Aorta (tissue), 5 donors: ENCODE measurements around the gene UBE2M. TPM values are rescaled to one million over a fixed set of nuclear protein-coding genes. Genes with fewer than 3 reads are reported as not detected.

ENCODE experiments used
- ATAC-seq: fragments of 200-7000 bp; cut with Tn5 transposase; one replicate; pipeline ENCODE4 v1.9.1; 2022; ENCODE audit warnings: moderate library complexity; ENCODE audit not compliant: low FRiP score
- DNase-seq, 2 donors: peaks; one replicate each; pipeline ENCODE4 v3.0.0-alpha.2; 2020
- H3K27ac ChIP-seq, 2 donors: one replicate each; pipeline ENCODE4 v1.5.1; 2013; ENCODE audit warnings: low read length in 2 of 2, mild to moderate bottlenecking in 2 of 2, moderate library complexity in 2 of 2, control low read depth in 1 of 2, inconsistent platforms in 1 of 2, low read depth in 1 of 2
- H3K27me3 ChIP-seq, 2 donors: one replicate each; pipeline ENCODE4 v1.6.1; 2013; ENCODE audit warnings: control low read depth in 1 of 2, low read length in 1 of 2, mild to moderate bottlenecking in 1 of 2, moderate library complexity in 1 of 2; ENCODE audit not compliant: insufficient read depth in 2 of 2, control insufficient read depth in 1 of 2
- H3K36me3 ChIP-seq, 2 donors: one replicate each; pipeline ENCODE4 v1.6.1; 2013; ENCODE audit warnings: control low read depth in 1 of 2, low read length in 1 of 2, mild to moderate bottlenecking in 1 of 2; ENCODE audit not compliant: insufficient read depth in 2 of 2, control insufficient read depth in 1 of 2
- H3K4me1 ChIP-seq, 2 donors: one replicate each; pipeline ENCODE4 v1.6.1; 2013; ENCODE audit warnings: low read length in 2 of 2, control low read depth in 1 of 2, mild to moderate bottlenecking in 1 of 2, moderate library complexity in 1 of 2; ENCODE audit not compliant: insufficient read depth in 2 of 2, control insufficient read depth in 1 of 2
- H3K4me3 ChIP-seq, 2 donors: one replicate each; pipeline ENCODE4 v1.5.1; 2013; ENCODE audit warnings: low read length in 2 of 2, control low read depth in 1 of 2, mild to moderate bottlenecking in 1 of 2
- H3K9me3 ChIP-seq: one replicate; pipeline ENCODE4 v1.6.1; 2013; ENCODE audit warnings: mild to moderate bottlenecking, low read length; ENCODE audit not compliant: control insufficient read depth
- WGBS, 2 donors: extraction: QIAGEN DNeasy Blood & Tissue Kit; methylation state at CpG; one replicate each; pipeline ENCODE4 v1.1.7; 2013; 5-methylcytosine and 5-hydroxymethylcytosine counted together
- intact Hi-C, 2 donors: fragments of 100-400 bp; cut with DNase I; formaldehyde crosslinking; loops; one replicate each; pipeline versions ENCODE4 v1.14.2 to v1.15.0; 2022
- polyA plus RNA-seq, 2 donors: library from polyadenylated mRNA; stranded (reverse); fragments of 200-250 nt; gene quantifications; one replicate each; pipeline ENCODE4 v1.2.3, GENCODE V29; 2013
- total RNA-seq, 2 donors: library from RNA; stranded (reverse); fragmentation: NEBNext Ultra II Directional; extraction: Animal tissue kit (Norgen Biotek cat#: 25700); gene quantifications; one replicate each; pipeline ENCODE4 v1.2.1, GENCODE V29; 2021
- donor health status: healthy with polysubstance abuse.
- donor health status: Bipolar disorder and iron deficiency.
- donor health status: DM: no; HTN: no; CAD: no.
- donor health status: DM: no; HTN: no; CAD: no.
- donor health status: DM: yes; HTN: yes; CAD: no.

Gene UBE2M
- total and polyA plus RNA-seq, 4 donors, result 47.1 to 57.7 (median 49.3) TPM

GRCh38 chr19:58572026-58572817, 13.8 kb upstream of the UBE2M start:
- Histone ChIP-seq H3K9me3 (no peaks in the 10 kb centered on the region), H3K4me1 (no peaks in the 10 kb centered on the region), H3K4me3 (no peak overlapping the region), H3K27ac (peak overlapping the region in 1 of 2 donors; percentile 13), H3K27me3 (no peaks in the 10 kb centered on the region), H3K36me3 (no peaks in the 10 kb centered on the region)
- ATAC-seq (no peak), DNase-seq (peak in 1 of 2 donors; percentile 30)
- intact Hi-C loops, result loop anchor here in 1 of 2 donors (2.0 kb wide), 1 partner anchor 13 kb away; the partner anchor contains the start of gene UBE2M
- 38 to 40% methylated on average over 24 of the region's 24 CpGs for WGBS, 2 donors

DNA sequence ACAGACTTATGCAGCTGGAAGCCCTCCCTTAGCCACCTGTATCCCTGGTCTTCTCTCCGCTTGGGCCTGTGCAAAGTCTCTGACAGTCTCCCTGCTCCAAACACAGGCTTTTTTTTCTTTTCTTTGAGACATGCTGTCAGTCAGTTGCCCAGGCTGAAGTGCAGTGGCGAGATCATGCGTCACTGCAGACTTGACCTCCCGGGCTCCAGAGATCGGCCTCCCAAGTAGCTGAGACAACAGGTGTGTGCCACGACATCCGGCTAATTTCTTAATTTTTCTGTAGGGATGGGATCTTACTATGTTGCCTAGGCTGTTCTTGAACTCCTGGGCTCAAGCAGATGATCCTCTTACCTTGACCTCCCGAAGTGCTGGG, 13.2 kb upstream of the UBE2M start:
- WGBS, 2 donors, result 92 to 95% methylated on average over 8 of the region's 8 CpGs
- DNase-seq, result peak; percentile 49 to 64
- no peaks in the 10 kb centered on the region for H3K27me3 ChIP-seq
- no peak for ATAC-seq
- no peaks in the 10 kb centered on the region for H3K9me3 ChIP-seq
- H3K27ac ChIP-seq, result no peak overlapping the region
- no peaks in the 10 kb centered on the region for H3K4me1 ChIP-seq
- H3K36me3 ChIP-seq, result no peaks in the 10 kb centered on the region
- intact Hi-C loops, result no loop called here
- H3K4me3 ChIP-seq, result no peak overlapping the region

GRCh38 chr19:58570770-58571574, 12.6 kb upstream of the UBE2M start:
- Histone ChIP-seq H3K27ac (no peak overlapping the region), H3K9me3 (no peaks in the 10 kb centered on the region), H3K4me3 (no peak overlapping the region), H3K36me3 (no peaks in the 10 kb centered on the region), H3K4me1 (no peaks in the 10 kb centered on the region), H3K27me3 (no peaks in the 10 kb centered on the region)
- ATAC-seq (no peak), DNase-seq (peak; percentile 51 to 74)
- intact Hi-C loops, result no loop called here
- 91 to 92% methylated on average over 25 of the region's 25 CpGs for WGBS, 2 donors

- peak; percentile 37 to 51 for DNase-seq
- Histone ChIP-seq H3K9me3 (no peaks in the 10 kb centered on the region), H3K27ac (no peak overlapping the region), H3K36me3 (no peaks in the 10 kb centered on the region), H3K27me3 (no peaks in the 10 kb centered on the region), H3K4me1 (no peaks in the 10 kb centered on the region), H3K4me3 (no peak overlapping the region)
- intact Hi-C loops, result no loop called here
- ATAC-seq, result no peak
- 82 to 86% methylated on average over 8 of the region's 8 CpGs for WGBS, 2 donors
These were observed 11.7 kb upstream of the UBE2M start for GRCh38 chr19:58569943-58570670.

GRCh38 chr19:58569191-58569942, 11.0 kb upstream of the UBE2M start:
- Histone ChIP-seq H3K9me3 (no peaks in the 10 kb centered on the region), H3K36me3 (no peaks in the 10 kb centered on the region), H3K27ac (no peak overlapping the region), H3K27me3 (no peaks in the 10 kb centered on the region), H3K4me3 (no peak overlapping the region), H3K4me1 (no peaks in the 10 kb centered on the region)
- DNase-seq (peak; percentile 41 to 55), ATAC-seq (no peak)
- intact Hi-C loops, result no loop called here
- 92 to 94% methylated on average over 6 of the region's 6 CpGs for WGBS, 2 donors

DNA sequence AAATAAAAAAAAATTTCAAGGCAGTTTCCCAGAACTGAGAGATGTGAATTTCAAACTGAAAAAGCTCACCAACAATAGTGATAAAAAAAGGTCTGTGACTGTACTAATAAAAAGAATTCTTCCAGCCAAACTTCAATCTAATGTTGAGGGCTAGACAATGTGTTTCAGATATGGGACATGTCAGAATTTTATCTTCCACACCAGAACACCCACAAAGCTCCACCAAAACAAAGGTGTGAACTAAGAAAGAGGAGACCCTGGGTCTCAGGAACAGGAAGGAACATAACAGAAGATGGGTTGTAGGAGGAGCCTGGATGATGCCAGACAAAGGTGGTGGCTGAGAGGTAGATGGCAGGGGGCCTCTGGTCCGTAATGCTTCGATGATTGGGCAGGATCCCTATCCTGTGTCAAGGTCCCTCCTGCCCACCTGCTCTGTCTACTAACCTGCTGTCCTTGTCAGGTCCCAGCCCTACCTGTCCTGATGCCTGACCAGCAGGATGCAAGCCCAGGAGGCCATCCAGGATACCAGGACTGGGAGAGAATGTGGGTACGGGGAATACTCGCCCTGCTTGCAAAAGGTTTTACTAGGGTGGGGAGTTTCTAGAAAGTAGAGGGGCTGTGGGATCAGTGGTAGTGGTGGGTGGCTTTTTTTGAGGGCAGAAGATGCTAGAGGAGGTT, 10.2 kb upstream of the UBE2M start:
- no peaks in the 10 kb centered on the region for H3K4me1 ChIP-seq
- intact Hi-C loops, result no loop called here
- H3K27ac ChIP-seq, result no peak overlapping the region
- ATAC-seq (no peak), DNase-seq (peak; percentile 17 to 32)
- H3K9me3 ChIP-seq, result no peaks in the 10 kb centered on the region
- 92 to 93% methylated on average over 4 of the region's 4 CpGs for WGBS, 2 donors
- no peaks in the 10 kb centered on the region for H3K27me3 ChIP-seq
- H3K4me3 ChIP-seq, result no peak overlapping the region
- H3K36me3 ChIP-seq, result no peaks in the 10 kb centered on the region

DNA sequence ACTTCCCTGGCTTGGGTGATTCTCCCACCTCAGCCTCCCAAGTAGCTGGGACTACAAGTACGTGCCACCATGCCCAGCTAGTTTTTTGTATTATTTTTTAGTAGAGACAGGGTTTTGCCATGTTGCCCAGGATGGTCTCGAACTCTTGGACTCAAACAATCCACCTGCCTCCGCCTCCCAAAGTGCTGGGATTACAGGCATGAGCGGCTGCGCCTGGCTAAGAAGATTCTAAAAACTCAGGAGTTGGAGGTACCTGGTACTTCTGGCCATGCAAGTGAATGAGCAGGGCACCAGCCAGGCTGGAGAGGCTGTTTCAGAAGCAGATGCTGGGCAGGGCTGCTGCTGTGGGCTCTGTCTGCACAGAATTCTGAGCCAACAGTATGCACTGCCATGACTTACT, 8.6 kb upstream of the UBE2M start:
- DNase-seq, result peak; percentile 21 to 24
- Histone ChIP-seq H3K4me1 (no peaks in the 10 kb centered on the region), H3K4me3 (no peak overlapping the region), H3K27me3 (no peaks in the 10 kb centered on the region), H3K9me3 (no peaks in the 10 kb centered on the region), H3K27ac (no peak overlapping the region), H3K36me3 (no peaks in the 10 kb centered on the region)
- intact Hi-C loops, result no loop called here
- ATAC-seq, result no peak
- WGBS, 2 donors, result 92 to 94% methylated on average over 5 of the region's 5 CpGs

GRCh38 chr19:58563823-58564222, 5.4 kb upstream of the UBE2M start:
- ATAC-seq (no peak), DNase-seq (no peak)
- Histone ChIP-seq H3K4me1 (no peaks in the 10 kb centered on the region), H3K9me3 (no peaks in the 10 kb centered on the region), H3K4me3 (no peak overlapping the region), H3K27me3 (no peaks in the 10 kb centered on the region), H3K36me3 (no peaks in the 10 kb centered on the region), H3K27ac (no peak overlapping the region)
- 74 to 76% methylated on average over 6 of the region's 6 CpGs for WGBS, 2 donors
- intact Hi-C loops, result no loop called here
